HepG2 (cell line): ENCODE data around the gene EXOC3L4. TPM values are rescaled to one million over a fixed set of nuclear protein-coding genes. Genes with fewer than 3 reads are reported as not detected.

Experiments used
- BRCA1 ChIP-seq: sonication (generic); formaldehyde crosslinking; IDR thresholded peaks from 2 replicates; pipeline ENCODE4 v1.4.0; 2020; ENCODE audit warnings: missing genetic modification reagents
- BRF2 ChIP-seq: sonication (generic); formaldehyde crosslinking; IDR thresholded peaks from 2 replicates; pipeline ENCODE4 v1.8.1; 2022; ENCODE audit warnings: mild to moderate bottlenecking, missing genetic modification reagents
- FOXK2 ChIP-seq: fragments of 450-650 bp; IDR thresholded peaks from 2 replicates; pipeline ENCODE4 v1.6.1; 2016
- GATA4 ChIP-seq: sonication (generic); IDR thresholded peaks from 2 replicates; pipeline ENCODE4 v1.6.1; 2016; ENCODE audit warnings: antibody characterized with exemption, low read depth, borderline replicate concordance
- GATAD2A ChIP-seq: IDR thresholded peaks from 2 replicates; pipeline ENCODE4 v1.6.1; 2016
- HOXA3 ChIP-seq: sonication (generic); formaldehyde crosslinking; IDR thresholded peaks from 2 replicates; pipeline ENCODE4 v1.5.0; 2020; ENCODE audit warnings: missing genetic modification reagents
- KMT2B ChIP-seq: IDR thresholded peaks from 2 replicates; pipeline ENCODE4 v1.6.1; 2016; ENCODE audit warnings: missing genetic modification reagents, missing compliant biosample characterization
- PAWR ChIP-seq: sonication (generic); formaldehyde crosslinking; IDR thresholded peaks from 2 replicates; pipeline ENCODE4 v1.4.0; 2020; ENCODE audit warnings: missing genetic modification reagents, mild to moderate bottlenecking, borderline replicate concordance
- PBX2 ChIP-seq: IDR thresholded peaks from 2 replicates; pipeline ENCODE4 v1.6.1; 2016; ENCODE audit warnings: control low read depth
- REPIN1 ChIP-seq: sonication (generic); formaldehyde crosslinking; IDR thresholded peaks from 2 replicates; pipeline ENCODE4 v1.8.0; 2022; ENCODE audit warnings: missing genetic modification reagents, low read depth, mild to moderate bottlenecking, borderline replicate concordance
- SMYD3 ChIP-seq: sonication (generic); formaldehyde crosslinking; IDR thresholded peaks from 2 replicates; pipeline ENCODE4 v1.8.1; 2023; ENCODE audit warnings: mild to moderate bottlenecking, missing genetic modification reagents
- TBX2 ChIP-seq: sonication (generic); formaldehyde crosslinking; IDR thresholded peaks from 2 replicates; pipeline ENCODE4 v1.5.0; 2020; ENCODE audit warnings: missing genetic modification reagents, mild to moderate bottlenecking, borderline replicate concordance
- ZBTB7B ChIP-seq: sonication (generic); formaldehyde crosslinking; IDR thresholded peaks from 2 replicates; pipeline ENCODE4 v1.4.0; 2020; ENCODE audit warnings: missing genetic modification reagents
- ZFP36 ChIP-seq: fragments of 150-350 bp; IDR thresholded peaks from 2 replicates; pipeline ENCODE4 v1.6.1; 2018; ENCODE audit warnings: borderline replicate concordance, low read length, low read depth; ENCODE audit not compliant: partially characterized antibody
- ZNF326 ChIP-seq: sonication (generic); formaldehyde crosslinking; IDR thresholded peaks from 2 replicates; pipeline ENCODE4 v1.4.0; 2020; ENCODE audit warnings: missing genetic modification reagents, borderline replicate concordance
- ZNF616 ChIP-seq: sonication (generic); formaldehyde crosslinking; IDR thresholded peaks from 2 replicates; pipeline ENCODE4 v1.5.0; 2020; ENCODE audit warnings: low read depth, mild to moderate bottlenecking, missing genetic modification reagents
- ZNF646 ChIP-seq: sonication (generic); formaldehyde crosslinking; IDR thresholded peaks from 2 replicates; pipeline ENCODE4 v1.9.0; 2021; ENCODE audit warnings: mild to moderate bottlenecking, missing genetic modification reagents
- ZNF674 ChIP-seq: sonication (generic); formaldehyde crosslinking; IDR thresholded peaks from 2 replicates; pipeline ENCODE4 v1.5.0; 2020; ENCODE audit warnings: low read depth, mild to moderate bottlenecking, missing genetic modification reagents
- polyA plus RNA-seq, 8 experiments: library from polyadenylated mRNA; depleted of rRNA in 3 of 8; stranded (reverse) in 7 of 8; unstranded in 1 of 8; fragments of >200 nt; fragmentation: Illumina TruSeq in 4 of 8; extraction: Trizol in 4 of 8; gene quantifications; 2 replicates each; pipeline versions ENCODE4 v1.2.1 to v1.2.3, GENCODE V29; 2011 to 2016; ENCODE audit warnings: low read depth in 4 of 8, missing spikeins in 1 of 8, mixed read lengths in 1 of 8; ENCODE audit not compliant: insufficient read depth in 1 of 8
- total RNA-seq, 5 experiments: library from RNA; depleted of rRNA; stranded (reverse); fragments of >200 nt; fragmentation: Illumina TruSeq; extraction: Trizol; gene quantifications; 2 replicates each; pipeline ENCODE4 v1.2.3, GENCODE V29; 2016; ENCODE audit warnings: low read depth in 1 of 5
- TF ChIP-seq, protein P1 (sequence below): sonication (generic); formaldehyde crosslinking; IDR thresholded peaks from 2 replicates; pipeline ENCODE4 v1.4.0; 2020; ENCODE audit warnings: missing genetic modification reagents, borderline replicate concordance
- TF ChIP-seq, protein P2 (sequence below): sonication (generic); formaldehyde crosslinking; IDR thresholded peaks from 2 replicates; pipeline ENCODE4 v1.4.0; 2020; ENCODE audit warnings: missing genetic modification reagents

EXOC3L4 gene
- total and polyA plus RNA-seq, 2 of the 13 experiments (the other 11 are each of a cell fraction or from before 2014, with no cell fraction given), result 11.8 to 27.0 TPM

DNA sequence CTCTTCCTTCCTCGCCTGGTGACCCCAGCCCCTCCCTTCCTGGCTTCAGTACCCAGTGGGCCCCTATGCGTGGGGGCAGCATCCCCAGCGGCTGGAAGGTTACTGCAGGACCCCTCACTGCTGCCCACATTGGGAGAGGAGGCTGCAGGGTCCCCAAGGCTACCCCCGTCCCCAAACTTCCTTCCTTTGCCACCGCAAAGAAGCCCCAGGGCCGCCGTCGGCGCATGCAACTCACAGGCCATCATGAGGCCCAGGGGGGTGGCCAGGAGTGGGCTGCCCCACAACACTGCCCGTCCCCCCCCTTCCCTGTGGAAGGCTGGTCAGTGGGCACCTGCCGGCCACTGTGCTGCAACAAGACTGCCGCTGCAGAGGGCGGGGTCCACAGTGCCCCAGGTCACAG lies 19.2 kb downstream of the EXOC3L4 start (continued):
- TF ChIP-seq, protein P1, sequence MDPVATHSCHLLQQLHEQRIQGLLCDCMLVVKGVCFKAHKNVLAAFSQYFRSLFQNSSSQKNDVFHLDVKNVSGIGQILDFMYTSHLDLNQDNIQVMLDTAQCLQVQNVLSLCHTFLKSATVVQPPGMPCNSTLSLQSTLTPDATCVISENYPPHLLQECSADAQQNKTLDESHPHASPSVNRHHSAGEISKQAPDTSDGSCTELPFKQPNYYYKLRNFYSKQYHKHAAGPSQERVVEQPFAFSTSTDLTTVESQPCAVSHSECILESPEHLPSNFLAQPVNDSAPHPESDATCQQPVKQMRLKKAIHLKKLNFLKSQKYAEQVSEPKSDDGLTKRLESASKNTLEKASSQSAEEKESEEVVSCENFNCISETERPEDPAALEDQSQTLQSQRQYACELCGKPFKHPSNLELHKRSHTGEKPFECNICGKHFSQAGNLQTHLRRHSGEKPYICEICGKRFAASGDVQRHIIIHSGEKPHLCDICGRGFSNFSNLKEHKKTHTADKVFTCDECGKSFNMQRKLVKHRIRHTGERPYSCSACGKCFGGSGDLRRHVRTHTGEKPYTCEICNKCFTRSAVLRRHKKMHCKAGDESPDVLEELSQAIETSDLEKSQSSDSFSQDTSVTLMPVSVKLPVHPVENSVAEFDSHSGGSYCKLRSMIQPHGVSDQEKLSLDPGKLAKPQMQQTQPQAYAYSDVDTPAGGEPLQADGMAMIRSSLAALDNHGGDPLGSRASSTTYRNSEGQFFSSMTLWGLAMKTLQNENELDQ (CRISPR knock-in tag), result no peak
- TF ChIP-seq ZNF646 (CRISPR knock-in tag), result no peak
- no peak for TF ChIP-seq ZNF674
- TF ChIP-seq TBX2, result no peak
- no peak for TF ChIP-seq BRCA1 (CRISPR knock-in tag)
- no peak for TF ChIP-seq GATA4
- TF ChIP-seq FOXK2, result no peak
- no peak for TF ChIP-seq KMT2B
- no peak for TF ChIP-seq PBX2
- no peak for TF ChIP-seq BRF2
- no peak for TF ChIP-seq GATAD2A (CRISPR knock-in tag)
- TF ChIP-seq ZNF616 (CRISPR knock-in tag), result no peak
- TF ChIP-seq SMYD3 (CRISPR knock-in tag), result no peak
- TF ChIP-seq REPIN1 (CRISPR knock-in tag), result no peak
- TF ChIP-seq ZNF326 (CRISPR knock-in tag), result peak; percentile 92
- TF ChIP-seq ZBTB7B (CRISPR knock-in tag), result no peak
- no peak for TF ChIP-seq HOXA3 (CRISPR knock-in tag)
- TF ChIP-seq, protein P2, sequence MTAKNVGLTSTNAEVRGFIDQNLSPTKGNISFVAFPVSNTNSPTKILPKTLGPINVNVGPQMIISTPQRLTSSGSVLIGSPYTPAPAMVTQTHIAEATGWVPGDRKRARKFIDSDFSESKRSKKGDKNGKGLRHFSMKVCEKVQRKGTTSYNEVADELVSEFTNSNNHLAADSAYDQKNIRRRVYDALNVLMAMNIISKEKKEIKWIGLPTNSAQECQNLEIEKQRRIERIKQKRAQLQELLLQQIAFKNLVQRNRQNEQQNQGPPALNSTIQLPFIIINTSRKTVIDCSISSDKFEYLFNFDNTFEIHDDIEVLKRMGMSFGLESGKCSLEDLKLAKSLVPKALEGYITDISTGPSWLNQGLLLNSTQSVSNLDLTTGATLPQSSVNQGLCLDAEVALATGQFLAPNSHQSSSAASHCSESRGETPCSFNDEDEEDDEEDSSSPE (CRISPR knock-in tag), result no peak
- no peak for TF ChIP-seq PAWR (CRISPR knock-in tag)
- no peak for TF ChIP-seq ZFP36
